Lower leg skin (tissue), 4 donors: ENCODE results near the gene NOC2L. TPM values are rescaled to one million over a fixed set of nuclear protein-coding genes. Genes with fewer than 3 reads are reported as not detected.
"Not testable (repeated sequence)": the region's sequence is repeated elsewhere in the genome, so short reads cannot be mapped to it uniquely, and the experiment has no call there.

ENCODE experiments used
- DNase-seq, 2 donors: peaks; one replicate each; pipeline ENCODE4 v3.0.0-alpha.2; 2019; ENCODE audit warnings: low spot score in 2 of 2
- H3K4me3 ChIP-seq: fragments of 200-600 bp; sonication (generic); 2 replicates; pipeline ENCODE4 v1.5.1; 2017; ENCODE audit warnings: mild to moderate bottlenecking, low read depth; ENCODE audit not compliant: poor library complexity, severe bottlenecking
- CTCF ChIP-seq, 3 donors: fragments of 450-650 bp; IDR thresholded peaks; one replicate each; pipeline ENCODE4 v1.5.1; 2016; ENCODE audit warnings: antibody characterized with exemption in 3 of 3, mild to moderate bottlenecking in 3 of 3, moderate library complexity in 2 of 3
- POLR2A ChIP-seq, 2 donors: fragments of 450-650 bp; IDR thresholded peaks; one replicate each; pipeline ENCODE4 v1.6.1; 2016 to 2017; ENCODE audit warnings: antibody characterized with exemption in 2 of 2, mild to moderate bottlenecking in 1 of 2, moderate library complexity in 1 of 2
- WGBS, 2 donors: methylation state at CpG; one replicate each; pipeline ENCODE4 v1.1.5; 2018; 5-methylcytosine and 5-hydroxymethylcytosine counted together
- intact Hi-C: fragments of 100-400 bp; cut with DNase I; formaldehyde crosslinking; loops from one replicate; pipeline ENCODE4 v1.15.0; 2023; ENCODE audit warnings: low total_unique reads
- total RNA-seq, 4 donors: library from RNA; depleted of rRNA; stranded (reverse); fragments of >200 nt; gene quantifications; one replicate each; pipeline ENCODE4 v1.1.0, GENCODE V29; 2016

The NOC2L gene
- total RNA-seq, 4 donors from 2014 or later: 44.7 to 67.8 (median 59.6) TPM

GRCh38 chr1:899636-900317 is 59.3 kb downstream of the NOC2L start:
- peak in 1 of 2 donors; percentile 49 for DNase-seq
- 83 to 91% methylated on average over 8 of the region's 8 CpGs for WGBS, 2 donors
- intact Hi-C loops: no loop called here
- no peak for TF ChIP-seq CTCF (IDR thresholded peaks at IDR 0.05)
- no peak for TF ChIP-seq POLR2A (IDR thresholded peaks at IDR 0.05)
- H3K4me3 ChIP-seq: no peak overlapping the region

- DNase-seq: peak in 1 of 2 donors; percentile 65
- intact Hi-C loops, H3K4me3 ChIP-seq: not testable (repeated sequence)
- 54 to 64% methylated on average over 17 of the region's 17 CpGs for WGBS, 2 donors
Measured at GRCh38 chr1:897951-898350, 61.1 kb downstream of the NOC2L start.

DNA sequence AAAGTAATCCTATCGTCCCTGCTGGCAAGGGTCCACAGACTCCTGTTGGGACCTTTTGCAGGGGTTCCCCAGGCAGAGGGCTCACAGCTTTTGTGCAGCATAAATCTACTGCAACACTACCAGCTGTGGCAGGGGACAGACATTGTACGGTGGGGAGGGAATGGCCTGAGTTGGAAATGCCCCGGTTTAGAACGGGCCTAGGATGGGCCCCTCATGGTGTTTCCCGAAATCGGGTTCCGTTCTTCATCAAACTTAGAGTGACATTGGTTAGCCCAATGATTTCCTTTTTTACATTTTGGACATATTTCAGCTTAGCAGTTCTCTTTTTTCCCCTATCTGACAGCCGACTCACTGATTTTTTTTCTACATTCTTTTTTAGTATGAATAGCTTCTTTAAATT is 61.8 kb downstream of the NOC2L start:
- TF ChIP-seq POLR2A (IDR thresholded peaks at IDR 0.05) (no peak), CTCF (IDR thresholded peaks at IDR 0.05) (no peak)
- WGBS, 2 donors: 43 to 47% methylated on average over 8 of the region's 8 CpGs
- no peak overlapping the region for H3K4me3 ChIP-seq
- peak in 1 of 2 donors; percentile 57 for DNase-seq
- intact Hi-C loops: no loop called here

Other genes with a start within 250 kb of the NOC2L start
- 1 to 10 TPM in 2 of 4 donors, under 1 TPM in 1, not detected in 1; 0.44 to 1.9 (median 1.7) TPM for gene SAMD11, start 35.3 kb downstream of the NOC2L start, total RNA-seq
- 10 to 100 TPM in 3 of 4 donors, 1 to 10 TPM in 1; 9.7 to 30.9 (median 16.3) TPM for gene KLHL17, start 1.3 kb upstream of the NOC2L start, total RNA-seq
- 100 to 1,000 TPM in 1 of 4 donors, 10 to 100 TPM in 3; 38.7 to 109 (median 45.3) TPM for gene PLEKHN1, start 7.2 kb upstream of the NOC2L start, total RNA-seq
- under 1 TPM in 3 of 4 donors, not detected in 1; 0.17 to 0.46 (median 0.29) TPM for gene PERM1, start 22.8 kb upstream of the NOC2L start, total RNA-seq
- gene HES4, start 40.8 kb upstream of the NOC2L start, total RNA-seq: 10 to 100 TPM; 30.4 to 70.4 (median 40.9) TPM
- gene ISG15, start 54.2 kb upstream of the NOC2L start, total RNA-seq: 10 to 100 TPM in 1 of 4 donors, 1 to 10 TPM in 3; 3.6 to 12.9 (median 6.0) TPM
- gene AGRN, start 60.9 kb upstream of the NOC2L start, total RNA-seq: 10 to 100 TPM; 36.9 to 55.8 (median 54.6) TPM
- gene RNF223, start 115.0 kb upstream of the NOC2L start, total RNA-seq: 10 to 100 TPM in 2 of 4 donors, 1 to 10 TPM in 2; 9.4 to 19.5 (median 10.5) TPM
- gene C1orf159, start 156.8 kb upstream of the NOC2L start, total RNA-seq: 10 to 100 TPM; 16.1 to 36.0 (median 21.5) TPM
- not detected for gene TTLL10, start 214.6 kb upstream of the NOC2L start, total RNA-seq
- gene TNFRSF18, start 247.3 kb upstream of the NOC2L start, total RNA-seq: 10 to 100 TPM; 19.8 to 36.8 (median 25.8) TPM